ENCODE measurements around the gene ALCAM.

The ALCAM gene

GRCh38 chr3:105512061-105512460, 145.4 kb downstream of the ALCAM start:
- DNase-seq (ENCODE audit: low read depth) = no peak
- no peak for TF ChIP-seq CTCF (conservative IDR thresholded peaks at IDR 0.05; ENCODE audit: low read depth, low read length)
- H3K4me3 ChIP-seq (ENCODE audit: low read depth, low read length) = no peak overlapping the region

- no peak overlapping the region for H3K4me3 ChIP-seq (ENCODE audit: low read depth, low read length)
- no peak for TF ChIP-seq CTCF (conservative IDR thresholded peaks at IDR 0.05; ENCODE audit: low read depth, low read length)
- DNase-seq (ENCODE audit: low read depth) = peak; percentile 70
These were observed 146.3 kb downstream of the ALCAM start for GRCh38 chr3:105513042-105513441.

GRCh38 chr3:105513886-105514285, 147.2 kb downstream of the ALCAM start:
- DNase-seq (ENCODE audit: low read depth) = no peak
- H3K4me3 ChIP-seq (ENCODE audit: low read depth, low read length) = no peak overlapping the region
- no peak for TF ChIP-seq CTCF (conservative IDR thresholded peaks at IDR 0.05; ENCODE audit: low read depth, low read length)

- no peak overlapping the region for H3K4me3 ChIP-seq (ENCODE audit: low read depth, low read length)
- TF ChIP-seq CTCF (conservative IDR thresholded peaks at IDR 0.05; ENCODE audit: low read depth, low read length) = no peak
- no peak for DNase-seq (ENCODE audit: low read depth)
These were observed 148.7 kb downstream of the ALCAM start for GRCh38 chr3:105515372-105515771.

- TF ChIP-seq CTCF (conservative IDR thresholded peaks at IDR 0.05; ENCODE audit: low read depth, low read length) = peak; percentile 28
- no peak for DNase-seq (ENCODE audit: low read depth)
- H3K4me3 ChIP-seq (ENCODE audit: low read depth, low read length) = no peak overlapping the region
These were observed 150.3 kb downstream of the ALCAM start for GRCh38 chr3:105516972-105517371.

- no peak overlapping the region for H3K4me3 ChIP-seq (ENCODE audit: low read depth, low read length)
- TF ChIP-seq CTCF (conservative IDR thresholded peaks at IDR 0.05; ENCODE audit: low read depth, low read length) = no peak
- DNase-seq (ENCODE audit: low read depth) = no peak
These were observed 151.5 kb downstream of the ALCAM start for GRCh38 chr3:105518203-105518602.

GRCh38 chr3:105518806-105519418, 152.2 kb downstream of the ALCAM start:
- no peak overlapping the region for H3K4me3 ChIP-seq (ENCODE audit: low read depth, low read length)
- DNase-seq (ENCODE audit: low read depth) = peak; percentile 81
- peak; percentile 63 for TF ChIP-seq CTCF (conservative IDR thresholded peaks at IDR 0.05; ENCODE audit: low read depth, low read length)
